H54 (cell line): ENCODE measurements around the gene TM9SF1.
A peak's percentile ranks its signal among the peaks of the same experiment; 100 is the strongest.
"Not testable (repeated sequence)": the region's sequence is repeated elsewhere in the genome, so short reads cannot be mapped to it uniquely, and the experiment has no call there.

Experiments used
- DNase-seq: peaks from one replicate; pipeline ENCODE4 v3.0.0; 2011; ENCODE audit warnings: low spot score, mixed read lengths; ENCODE audit not compliant: insufficient read length
- FAIRE-seq: peaks from 3 replicates; lab custom pipeline; 2011; peaks lifted over from hg19 to GRCh38; lab: Jason Lieb, UNC
- POLR2A ChIP-seq: IDR thresholded peaks from 2 replicates; pipeline ENCODE4 v1.6.1; 2011; ENCODE audit warnings: low read depth, mild to moderate bottlenecking, low read length

Gene TM9SF1

DNA sequence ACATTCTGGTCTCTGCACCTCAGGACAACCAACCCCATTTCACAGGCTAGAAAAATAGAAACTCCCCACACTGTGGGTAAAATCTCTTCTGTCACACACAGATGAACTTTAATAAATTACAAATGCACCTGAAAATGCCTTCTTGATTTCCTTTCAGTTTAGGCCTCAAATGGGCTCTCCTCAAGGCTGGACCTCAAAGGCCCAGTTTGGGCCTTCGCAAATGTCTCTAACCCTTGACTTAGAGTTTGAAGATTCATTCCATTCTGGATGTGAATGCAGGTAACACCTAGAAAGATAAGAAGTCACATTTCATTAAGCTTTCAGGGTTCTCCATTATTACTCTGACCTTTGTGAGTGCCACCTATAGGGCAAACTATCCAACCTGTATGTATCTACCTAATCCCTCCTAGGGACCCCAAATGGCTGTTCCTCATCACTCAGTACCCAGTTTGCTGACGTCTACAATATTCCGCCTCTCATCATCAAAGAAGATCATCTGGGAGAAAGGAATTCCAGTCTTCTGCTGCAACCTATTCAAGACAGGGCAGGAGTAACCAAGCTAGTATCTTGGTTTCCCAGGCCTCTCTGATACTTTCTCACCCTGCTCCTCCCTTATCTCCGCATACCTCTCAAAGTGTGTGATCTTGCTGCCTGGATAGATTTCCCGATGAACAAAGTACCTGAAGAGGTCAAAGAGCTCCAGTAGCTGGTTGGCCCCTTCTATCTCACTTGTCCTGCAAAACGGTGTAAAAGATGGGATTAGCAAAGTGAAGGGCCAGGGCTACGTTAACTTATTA lies 18.8 kb upstream of the TM9SF1 start:
- no peak for TF ChIP-seq POLR2A
- DNase-seq (no peak), FAIRE-seq (no peak)

GRCh38 chr14:24212924-24213865 lies 18.0 kb upstream of the TM9SF1 start, which contains the start of gene CHMP4A:
CHMP4A (minus strand) TSS chr14:24213488; CDS start chr14:24213439, 49 bp downstream.
- TF ChIP-seq POLR2A: peak; percentile 69
- FAIRE-seq (no peak), DNase-seq (peak; percentile 73)

GRCh38 chr14:24211311-24211710 lies 16.1 kb upstream of the TM9SF1 start:
- no peak for DNase-seq
- no peak for FAIRE-seq
- TF ChIP-seq POLR2A: no peak

DNA sequence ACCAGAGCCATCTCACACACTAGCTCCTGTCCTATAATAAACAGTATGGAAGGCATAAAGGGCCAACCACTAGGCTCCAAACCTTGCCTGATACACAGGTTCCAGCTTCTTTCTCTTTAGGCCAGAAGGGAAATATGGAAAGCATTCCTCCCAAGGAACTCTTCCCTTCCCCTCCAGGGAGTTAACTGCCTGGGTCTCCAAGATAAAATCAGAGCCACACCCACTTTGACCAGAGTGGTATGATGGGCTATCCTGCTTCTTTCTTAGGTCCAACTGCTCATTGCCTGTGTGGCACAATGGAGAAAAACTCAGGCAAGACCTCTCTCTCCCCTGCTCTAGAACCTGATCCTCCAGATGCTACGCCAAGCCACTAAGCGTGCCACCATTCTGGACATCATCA lies 12.4 kb upstream of the TM9SF1 start:
- TF ChIP-seq POLR2A: no peak
- DNase-seq (no peak), FAIRE-seq (no peak)

DNA sequence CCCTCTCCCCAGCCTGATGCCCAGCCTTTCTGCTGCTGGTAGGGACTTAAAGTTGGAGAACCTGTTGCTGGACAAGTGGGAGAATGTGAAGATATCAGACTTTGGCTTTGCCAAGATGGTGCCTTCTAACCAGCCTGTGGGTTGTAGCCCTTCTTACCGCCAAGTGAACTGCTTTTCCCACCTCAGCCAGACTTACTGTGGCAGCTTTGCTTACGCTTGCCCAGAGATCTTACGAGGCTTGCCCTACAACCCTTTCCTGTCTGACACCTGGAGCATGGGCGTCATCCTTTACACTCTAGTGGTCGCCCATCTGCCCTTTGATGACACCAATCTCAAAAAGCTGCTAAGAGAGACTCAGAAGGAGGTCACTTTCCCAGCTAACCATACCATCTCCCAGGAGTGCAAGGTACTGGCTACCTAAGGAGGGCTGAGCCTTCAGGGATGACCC lies 11.9 kb upstream of the TM9SF1 start:
- no peak for FAIRE-seq
- DNase-seq: no peak
- no peak for TF ChIP-seq POLR2A

DNA sequence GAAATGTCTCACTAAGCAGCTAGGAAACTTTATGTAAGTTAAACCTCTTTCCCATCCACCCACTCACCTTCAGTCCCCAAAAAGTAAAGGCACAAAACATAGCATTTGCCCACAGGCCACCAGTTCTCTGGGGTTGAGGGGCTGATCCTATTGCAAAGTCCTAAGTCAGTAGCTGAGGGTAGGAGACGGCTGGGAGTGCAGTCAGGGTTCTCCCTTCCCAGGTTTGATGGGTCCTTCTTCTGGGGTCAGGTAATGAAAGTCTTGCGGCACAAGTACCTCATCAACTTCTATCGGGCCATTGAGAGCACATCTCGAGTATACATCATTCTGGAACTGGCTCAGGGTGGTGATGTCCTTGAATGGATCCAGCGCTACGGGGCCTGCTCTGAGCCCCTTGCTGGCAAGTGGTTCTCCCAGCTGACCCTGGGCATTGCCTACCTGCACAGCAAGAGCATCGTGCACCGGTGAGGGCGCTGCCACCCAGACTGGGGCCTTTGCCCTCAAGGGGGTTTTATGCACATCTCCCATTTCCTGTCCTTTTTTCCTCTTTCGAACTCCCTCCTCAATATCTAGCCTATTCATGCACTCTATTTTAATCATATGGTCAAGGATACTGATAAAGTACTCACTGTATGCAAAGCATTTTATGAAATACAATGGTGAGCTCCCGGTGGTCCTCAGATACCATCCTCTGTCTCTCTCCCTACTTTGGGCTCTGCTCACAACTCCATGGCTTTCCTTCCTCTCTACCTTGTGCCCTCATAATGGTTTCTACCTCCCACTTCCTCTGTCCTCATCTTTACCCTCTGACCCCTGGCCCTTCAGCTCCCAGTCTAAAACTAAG lies 11.2 kb upstream of the TM9SF1 start:
- no peak for TF ChIP-seq POLR2A
- DNase-seq (no peak), FAIRE-seq (no peak)

DNA sequence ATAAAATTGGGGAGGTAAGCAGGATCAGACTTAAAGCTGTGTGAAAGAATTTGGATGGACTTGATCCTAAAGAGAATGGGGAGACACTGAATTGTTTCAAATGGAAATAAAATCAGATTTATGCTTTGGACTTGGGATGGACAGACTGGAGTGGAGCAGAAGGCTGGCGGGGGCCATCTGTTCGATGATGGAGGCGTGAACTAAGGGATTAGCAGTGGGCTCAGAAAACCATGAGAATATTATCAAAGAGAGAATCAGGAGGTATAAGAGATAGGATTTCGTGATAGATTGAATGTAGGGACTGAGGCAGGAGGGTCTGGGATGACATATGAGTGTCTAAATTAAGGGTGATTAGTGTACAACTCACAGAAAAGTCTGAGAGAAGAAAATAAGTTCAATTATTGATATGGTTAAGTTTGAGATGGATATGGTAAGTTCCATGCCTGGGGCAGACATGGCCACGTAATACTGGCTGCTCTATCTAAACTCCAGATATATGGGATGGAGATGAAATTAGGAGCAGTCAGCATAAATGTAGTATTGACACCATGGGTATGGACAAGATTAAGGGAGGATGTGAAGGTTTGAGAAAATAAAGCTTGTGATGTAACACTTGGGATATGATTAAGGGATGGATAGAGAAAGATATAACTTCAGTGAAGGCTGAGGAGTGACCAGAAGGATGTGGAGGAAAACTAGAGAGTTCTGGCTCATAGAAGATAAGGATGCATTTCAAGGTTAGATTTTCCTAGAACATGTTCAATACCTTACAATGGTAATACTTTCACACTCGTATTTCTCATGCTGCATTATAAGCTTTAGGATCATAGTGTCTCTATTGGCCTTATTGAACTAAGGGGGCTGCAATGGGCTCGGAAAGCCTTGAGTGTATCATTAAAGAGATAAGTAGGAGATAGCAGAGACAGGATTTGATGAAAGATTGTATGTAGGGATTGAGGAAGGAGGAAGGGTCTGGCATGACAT lies 9.2 kb upstream of the TM9SF1 start:
- no peak for DNase-seq
- no peak for TF ChIP-seq POLR2A
- no peak for FAIRE-seq

DNA sequence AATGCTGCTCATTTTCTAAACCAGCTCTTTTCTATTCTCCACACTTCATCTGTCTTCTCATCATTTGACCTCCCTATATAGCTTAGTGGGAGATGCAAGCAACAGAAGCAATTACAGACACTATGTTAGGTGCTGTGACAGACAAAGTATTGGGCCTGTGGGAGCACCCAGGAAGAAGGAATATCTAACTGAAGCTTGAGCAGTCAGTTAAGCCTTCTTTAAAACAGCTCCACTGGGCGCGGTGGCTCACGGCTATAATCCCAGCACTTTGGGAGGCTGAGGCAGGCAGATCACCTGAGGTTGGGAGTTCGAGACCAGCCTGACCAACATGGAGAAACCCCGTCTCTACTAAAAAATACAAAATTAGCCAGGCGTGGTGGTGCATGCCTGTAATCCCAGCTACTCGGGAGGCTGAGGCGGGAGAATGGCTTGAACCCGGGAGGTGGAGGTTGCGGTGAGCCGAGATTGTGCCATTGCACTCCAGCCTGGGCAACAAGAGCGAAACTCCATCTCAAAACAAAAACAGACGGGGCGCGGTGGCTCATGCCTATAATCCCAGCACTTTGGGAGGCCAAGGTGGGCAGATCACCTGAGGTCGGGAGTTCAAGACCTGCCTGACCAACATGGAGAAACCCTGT lies 8.1 kb upstream of the TM9SF1 start:
- FAIRE-seq, DNase-seq: not testable (repeated sequence)

GRCh38 chr14:24202538-24202937 lies 7.3 kb upstream of the TM9SF1 start:
- not testable (repeated sequence) for DNase-seq, FAIRE-seq

- TF ChIP-seq POLR2A: no peak
- FAIRE-seq (no peak), DNase-seq (no peak)
These were observed 3.7 kb upstream of the TM9SF1 start for GRCh38 chr14:24198814-24199524.

DNA sequence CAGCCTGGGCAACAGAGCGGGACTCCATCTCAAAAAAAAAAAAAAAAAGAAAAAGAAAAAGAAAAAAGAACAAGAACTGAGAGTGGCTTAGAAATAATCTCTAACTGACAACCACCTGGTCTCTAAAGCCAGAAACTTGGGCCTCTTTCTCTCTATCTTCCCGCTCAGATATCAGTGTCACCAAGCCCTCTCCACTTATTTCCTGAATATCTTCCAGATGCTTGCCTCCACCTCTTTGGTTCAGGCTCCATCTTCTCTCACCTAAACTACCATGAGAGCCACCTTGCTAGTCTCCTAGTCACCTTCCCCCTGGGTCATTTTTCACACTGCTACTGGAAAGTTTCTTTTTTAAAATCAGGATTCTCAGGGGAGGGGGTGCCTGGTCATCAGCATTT lies 1.8 kb upstream of the TM9SF1 start:
- TF ChIP-seq POLR2A: no peak
- FAIRE-seq: no peak
- no peak for DNase-seq
